Daoy (cell line): ENCODE results near the gene PAK1. TPM values are rescaled to one million over a fixed set of nuclear protein-coding genes. Genes with fewer than 3 reads are reported as not detected.

Experiments
- DNase-seq: peaks from one replicate; pipeline ENCODE4 v3.0.0-alpha.2; 2015; ENCODE audit warnings: low read depth
- total RNA-seq: library from RNA; depleted of rRNA; stranded (reverse); fragments of >200 nt; shearing (Covaris generic); gene quantifications from 2 replicates; pipeline ENCODE4 v1.2.3, GENCODE V29; 2014

PAK1 gene
- total RNA-seq, 1 experiment from 2014 or later, result 21.9 TPM

DNA sequence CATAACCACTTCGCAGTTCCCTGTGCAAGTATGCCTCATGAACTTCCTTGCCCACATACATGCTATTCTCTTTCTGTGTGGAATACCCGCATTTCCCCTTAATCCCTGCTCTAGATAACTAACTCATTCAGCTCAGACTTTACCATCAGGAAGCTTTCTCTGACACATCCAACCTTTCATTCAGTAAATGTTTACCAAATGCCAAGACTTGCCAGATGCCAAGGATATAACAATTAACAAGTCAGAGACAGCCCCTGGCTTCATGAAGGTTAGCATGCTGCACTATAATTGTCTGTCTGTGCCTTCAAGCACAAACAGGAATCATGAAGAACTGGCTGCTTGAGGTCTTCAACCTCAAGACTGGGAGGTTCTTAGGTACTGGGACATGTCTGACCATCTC, 101.2 kb downstream of the PAK1 start:
- DNase-seq, result no peak

DNA sequence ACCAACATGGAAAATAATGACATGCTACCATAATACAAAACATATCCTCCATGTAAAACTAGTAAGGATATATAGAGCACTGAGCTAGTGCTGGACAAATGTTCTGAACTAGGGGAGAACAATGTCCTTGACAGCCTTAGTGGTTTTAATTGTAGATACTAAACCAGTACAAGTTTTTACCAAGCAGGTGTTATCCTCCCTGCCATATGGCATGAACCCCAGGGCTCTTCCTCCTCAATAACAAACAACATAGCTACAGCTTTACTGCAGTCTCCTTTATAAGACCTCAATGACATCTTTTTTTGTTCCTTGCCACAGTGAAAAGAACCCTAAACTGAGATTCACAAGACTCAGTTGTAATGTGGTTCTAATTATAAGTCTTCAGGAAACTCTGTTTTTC, 102.2 kb downstream of the PAK1 start:
- DNase-seq, result no peak

- no peak for DNase-seq
Observed at GRCh38 chr11:77370217-77370616, 103.7 kb downstream of the PAK1 start.

GRCh38 chr11:77361184-77361583, 112.7 kb downstream of the PAK1 start:
- no peak for DNase-seq

GRCh38 chr11:77359481-77359880, 114.4 kb downstream of the PAK1 start:
- no peak for DNase-seq

DNA sequence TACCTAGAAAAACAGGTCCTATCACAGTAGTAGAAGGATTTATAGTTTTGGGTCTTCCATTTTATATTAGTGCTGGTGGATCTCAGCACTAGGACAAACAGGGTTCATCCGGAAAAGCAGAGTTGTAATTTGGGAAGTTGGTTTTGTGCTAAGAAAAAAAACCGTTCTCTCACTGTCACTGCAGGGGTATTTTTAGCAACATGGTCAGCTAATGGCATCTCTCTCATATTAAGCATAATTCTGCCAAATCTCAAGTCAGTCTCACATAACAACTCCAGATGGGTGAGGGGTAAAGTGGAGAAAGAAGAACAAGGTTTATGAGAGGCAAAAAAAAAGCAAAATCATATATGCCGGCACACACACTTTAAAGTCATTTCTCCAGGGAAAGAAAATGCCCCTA, 120.8 kb downstream of the PAK1 start:
- DNase-seq, result no peak

DNA sequence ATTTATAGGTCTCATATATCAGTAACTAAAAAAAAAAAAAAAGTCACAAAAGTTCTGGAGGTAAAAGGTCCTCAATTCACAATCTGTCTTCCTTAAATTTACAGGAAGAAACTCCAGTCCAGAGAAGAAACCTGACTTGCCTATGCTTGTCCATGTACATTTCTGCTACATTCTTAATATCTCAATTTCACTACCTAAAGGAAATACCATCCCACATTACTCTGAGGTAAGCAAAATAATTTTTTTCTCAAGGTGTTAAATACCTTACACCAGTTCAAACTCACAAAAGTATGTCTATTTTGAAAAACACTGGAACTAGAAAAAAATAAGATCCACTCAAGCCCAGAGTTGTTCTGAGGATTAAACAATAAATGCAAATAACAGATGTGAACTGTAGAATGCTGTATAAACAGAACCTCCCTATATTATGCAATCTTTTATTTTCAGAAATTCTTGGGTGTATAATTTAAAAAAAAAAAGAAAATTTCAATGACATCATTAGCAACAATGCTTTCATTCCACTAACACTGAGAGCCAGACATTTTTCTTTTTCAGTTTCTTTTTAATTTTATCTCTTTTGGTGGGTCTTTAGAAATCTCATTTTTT, 122.5 kb downstream of the PAK1 start:
- DNase-seq, result no peak

DNA sequence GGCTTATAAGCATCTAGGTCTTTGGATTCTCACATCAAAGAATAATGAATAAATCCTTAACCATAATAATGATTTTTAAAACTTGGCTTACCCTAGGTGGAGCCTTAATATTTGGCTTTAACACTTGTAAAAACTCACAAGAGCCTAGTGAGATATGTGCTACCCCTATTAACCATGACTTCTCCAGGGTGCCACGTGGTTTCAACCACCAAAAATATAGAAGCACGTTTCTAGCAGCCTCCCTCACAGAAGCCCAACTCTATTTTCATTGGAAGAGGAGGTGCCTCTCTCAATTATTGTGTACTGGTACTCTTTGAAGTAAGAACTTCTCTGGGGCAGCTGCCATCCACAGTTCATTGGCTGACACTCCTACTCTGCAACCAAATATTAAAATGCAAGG, 125.9 kb downstream of the PAK1 start:
- no peak for DNase-seq

GRCh38 chr11:77346906-77347603, 126.8 kb downstream of the PAK1 start:
- peak; percentile 67 for DNase-seq

- DNase-seq, result peak; percentile 5
Observed at GRCh38 chr11:77345621-77346020, 128.3 kb downstream of the PAK1 start.

DNA sequence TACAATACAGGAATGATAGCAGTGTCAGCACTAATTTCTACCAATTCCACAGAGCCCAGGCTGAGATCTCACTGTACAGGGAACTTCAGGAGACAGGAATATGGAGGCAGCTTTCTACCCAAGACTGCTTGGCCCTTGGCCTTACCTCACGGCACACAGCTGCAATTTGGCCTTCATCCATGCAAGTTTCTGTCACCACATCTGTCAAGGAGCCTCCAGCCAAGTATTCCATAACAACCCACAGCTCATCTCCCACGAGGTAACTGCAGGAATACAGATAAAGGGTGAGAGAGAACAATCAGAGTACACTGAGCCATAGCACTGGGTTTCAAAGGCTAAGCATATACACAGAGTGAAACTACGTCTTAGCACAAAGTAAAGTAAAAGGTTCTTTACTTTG, 133.4 kb downstream of the PAK1 start:
- DNase-seq, result no peak

DNA sequence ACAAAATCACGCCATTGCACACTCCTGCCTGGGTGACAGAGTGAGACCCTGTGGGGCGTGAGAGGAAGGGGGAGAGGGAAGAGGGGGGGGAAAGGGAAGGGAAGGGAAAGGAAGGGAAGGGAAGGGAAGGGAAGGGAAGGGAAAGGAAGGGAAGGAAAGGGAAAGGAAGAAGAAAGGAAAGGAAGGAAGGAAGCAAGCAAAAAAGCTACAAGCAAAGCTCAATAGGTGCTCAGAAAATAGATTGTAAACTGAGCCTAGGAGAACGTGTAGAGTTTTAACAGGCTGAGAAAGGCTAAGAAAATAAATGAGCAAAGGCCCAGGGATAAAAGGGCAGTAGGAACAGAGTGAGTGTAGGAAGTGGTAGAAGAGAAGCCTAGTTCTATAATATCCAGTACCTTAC, 141.6 kb downstream of the PAK1 start:
- no peak for DNase-seq

GRCh38 chr11:77325159-77325558, 148.7 kb downstream of the PAK1 start:
- no peak for DNase-seq

DNA sequence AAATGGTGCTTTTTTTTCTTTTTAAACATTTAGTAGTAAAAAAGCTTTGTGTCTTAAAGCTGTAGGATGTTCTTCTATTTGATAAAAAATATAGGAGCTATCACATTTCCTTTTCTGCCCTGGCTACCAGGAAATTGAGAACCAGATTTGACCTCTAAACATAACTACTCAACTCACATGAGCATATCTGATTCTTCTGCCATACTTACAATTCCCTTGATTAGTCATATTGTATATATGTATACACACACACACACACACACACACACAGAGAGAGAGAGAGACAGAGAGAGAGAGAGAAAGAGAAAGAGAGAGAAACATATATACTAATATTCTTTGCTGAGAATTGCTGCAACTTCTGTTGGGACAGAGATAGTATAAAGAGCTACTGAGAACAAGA, 149.4 kb downstream of the PAK1 start:
- DNase-seq, result no peak

DNA sequence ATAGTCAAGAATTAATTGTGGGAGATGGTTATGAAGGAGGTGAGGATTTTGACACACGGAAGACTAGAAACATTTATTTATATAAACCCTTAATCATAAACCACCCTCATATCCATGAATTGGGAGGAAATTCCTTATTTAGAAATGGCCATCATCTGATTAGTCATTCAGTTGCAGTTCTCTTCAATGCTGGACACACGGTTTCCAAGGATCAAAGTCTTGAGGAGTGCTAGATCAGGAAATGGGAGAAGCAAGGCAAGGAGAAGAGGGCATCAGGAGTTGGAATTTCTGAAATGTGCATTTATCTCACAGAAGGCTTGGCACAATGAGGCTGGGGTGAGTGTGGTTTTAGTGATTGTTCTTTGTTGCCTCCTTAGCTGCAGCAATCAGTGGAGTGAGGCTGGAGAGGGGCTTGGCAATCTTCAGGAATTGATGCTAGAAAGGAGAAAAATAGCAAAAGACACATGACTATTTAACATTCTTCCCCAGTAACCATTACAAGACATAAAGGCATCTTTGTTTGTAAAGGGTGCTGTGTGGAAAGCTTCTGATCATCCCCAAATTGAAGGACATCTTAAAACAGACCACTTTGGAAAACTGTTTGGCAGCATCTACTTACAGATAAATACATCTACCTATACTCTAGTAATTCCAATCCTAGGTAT, 150.8 kb downstream of the PAK1 start:
- no peak for DNase-seq

DNA sequence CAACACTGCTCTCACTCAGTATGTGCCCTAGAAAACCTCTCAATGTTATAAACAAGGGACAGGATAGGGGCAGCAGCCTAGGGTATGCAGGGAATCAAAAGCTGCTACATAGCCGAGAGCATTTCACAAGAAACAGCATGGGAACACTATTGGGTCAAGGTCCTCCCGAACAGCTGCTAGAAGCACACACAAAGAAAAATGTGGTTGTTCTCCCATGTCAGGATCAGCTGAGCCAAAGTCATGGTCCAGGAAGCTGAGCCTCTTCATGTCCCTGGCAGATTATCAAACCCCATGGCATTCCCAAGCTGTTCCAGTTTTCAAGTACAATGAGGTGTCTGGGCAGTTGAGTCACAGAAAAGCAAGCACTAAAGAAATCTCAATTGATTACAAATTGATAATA, 151.4 kb downstream of the PAK1 start:
- DNase-seq, result no peak

DNA sequence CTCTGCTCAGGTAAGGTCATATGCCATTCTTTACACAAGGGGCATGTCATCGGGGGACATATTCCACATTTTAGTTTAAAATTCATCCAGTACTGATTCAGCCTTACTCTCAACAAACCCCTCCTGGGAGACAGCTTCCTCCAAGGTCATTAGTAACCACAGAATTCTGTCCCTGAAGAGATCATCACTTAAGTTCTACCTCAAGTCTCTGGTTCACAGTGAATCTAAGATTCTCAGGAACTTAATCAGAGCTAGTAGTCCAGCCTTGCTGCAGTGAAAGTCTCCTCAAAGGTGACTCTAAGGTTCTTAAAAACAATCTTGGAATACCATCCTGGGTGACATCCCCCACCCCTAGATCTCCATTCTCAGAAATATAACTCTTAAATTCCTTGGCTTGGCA, 153.5 kb downstream of the PAK1 start:
- DNase-seq, result no peak

DNA sequence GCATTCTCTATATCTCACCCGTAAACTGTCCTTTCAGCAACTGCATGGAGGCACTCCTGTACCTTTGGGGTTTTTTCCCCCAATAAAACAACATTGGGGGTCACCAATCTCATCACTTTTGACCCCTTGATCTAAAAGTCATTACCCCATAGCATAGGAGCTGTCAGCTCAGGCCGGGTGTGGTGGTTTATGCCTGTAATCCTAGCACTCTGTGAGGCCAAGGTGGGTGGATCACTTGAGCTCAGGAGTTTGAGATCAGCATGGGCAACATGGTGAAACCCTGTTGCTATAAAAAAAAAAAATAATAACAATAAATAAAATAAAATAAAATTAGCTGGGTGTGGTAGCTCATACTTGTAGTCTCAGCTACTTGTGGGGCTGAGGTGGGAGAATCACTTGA, 155.3 kb downstream of the PAK1 start:
- no peak for DNase-seq

DNA sequence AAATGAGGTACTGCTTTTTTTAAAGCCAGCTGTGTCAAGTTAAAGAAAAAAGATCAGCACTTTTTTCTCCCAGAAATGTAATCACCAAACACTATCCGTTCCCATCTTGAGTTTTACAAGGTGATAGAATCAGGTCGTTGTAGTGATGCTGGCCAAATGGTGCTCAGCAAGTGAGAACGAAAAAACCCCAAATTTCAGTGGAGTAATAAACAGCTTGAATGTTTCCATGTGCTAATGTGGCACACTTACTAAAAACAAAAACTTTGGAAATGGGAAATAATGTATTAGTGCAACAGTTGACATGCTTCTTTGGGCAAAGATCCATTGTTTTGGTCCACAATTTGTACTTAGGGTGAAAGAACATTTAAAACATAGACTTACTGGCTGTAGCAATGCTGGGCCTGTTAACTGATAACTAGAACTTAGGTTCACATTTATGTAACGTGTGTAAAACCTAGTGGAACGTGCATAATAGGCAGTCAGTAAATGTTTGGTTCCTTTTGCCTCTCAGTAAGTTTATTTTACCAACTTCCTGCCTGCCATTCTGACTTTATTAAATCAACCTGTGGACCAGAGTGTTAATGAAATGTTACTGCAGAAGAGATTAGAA, 157.1 kb downstream of the PAK1 start:
- DNase-seq, result no peak

DNA sequence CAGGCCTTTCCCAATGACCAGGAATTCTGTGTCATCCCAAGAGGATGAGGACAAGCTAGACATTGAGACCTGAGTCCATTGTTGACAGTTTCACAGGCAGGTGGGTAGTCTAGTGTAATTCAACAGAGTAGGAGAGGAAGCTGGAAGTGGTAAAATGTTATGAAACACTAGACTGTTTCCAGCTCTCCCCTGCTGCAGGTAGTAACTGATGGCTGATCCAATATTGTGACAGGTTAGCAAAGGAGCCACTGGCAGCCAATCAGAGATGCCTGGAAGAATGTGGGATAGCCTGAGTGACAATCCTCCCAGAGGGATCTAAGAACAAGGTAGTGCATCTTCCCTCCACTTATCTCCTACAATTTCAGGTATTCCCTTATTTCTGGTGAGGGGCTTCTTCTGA, 161.8 kb downstream of the PAK1 start:
- DNase-seq, result no peak

DNA sequence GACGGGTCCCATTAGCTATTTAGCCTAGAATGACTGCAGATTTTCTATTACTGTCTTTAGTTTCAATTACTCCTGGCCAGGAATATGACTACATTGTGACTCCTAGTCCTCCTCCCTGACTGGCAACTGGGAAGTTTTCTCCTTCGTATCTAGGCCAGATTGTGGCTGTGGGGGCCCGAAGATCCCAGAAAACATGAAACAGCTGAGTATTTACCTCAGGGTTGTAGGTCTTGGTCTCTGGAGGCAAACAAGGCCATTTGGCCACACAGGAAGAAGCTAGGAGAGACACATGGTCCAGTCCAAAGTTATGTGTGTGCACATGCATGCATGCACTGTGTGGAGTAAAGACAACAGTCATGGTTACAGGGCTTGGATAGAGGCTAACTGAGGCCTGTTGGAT, 162.2 kb downstream of the PAK1 start:
- DNase-seq, result no peak

DNA sequence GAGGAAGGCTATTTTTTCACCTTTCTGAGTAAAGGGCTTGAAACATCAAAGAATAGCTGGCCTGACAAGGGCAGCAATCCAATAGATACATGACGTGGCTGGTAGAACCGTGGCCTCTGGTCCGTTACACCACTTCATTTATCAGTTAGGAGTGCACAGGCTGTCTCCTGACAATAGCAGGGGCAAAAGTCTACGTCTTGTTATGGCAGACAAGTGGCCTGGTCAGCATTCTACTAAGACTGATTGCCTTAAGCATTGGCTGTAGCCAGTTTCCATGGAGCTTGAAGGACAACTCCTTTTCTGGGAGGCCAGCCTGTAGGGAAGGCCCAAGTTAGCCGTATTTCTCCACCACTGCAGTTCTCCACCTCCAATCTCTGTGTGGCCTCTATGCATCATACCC, 163.2 kb downstream of the PAK1 start:
- no peak for DNase-seq
